AG04450 (cell line): ENCODE data around the gene TRPC4AP. TPM values are rescaled to one million over a fixed set of nuclear protein-coding genes. Genes with fewer than 3 reads are reported as not detected.

Source experiments
- CTCF ChIA-PET: fragments of 300-600, 350-600 bp; formaldehyde crosslinking; extraction: SDS; loops from one replicate; lab custom pipeline; 2022; ENCODE audit warnings: antibody characterized with exemption, inconsistent platforms; lab: Charles Lee
- POLR2A ChIA-PET: fragments of 350-600 bp; formaldehyde crosslinking; extraction: SDS; loops from one replicate; lab custom pipeline; 2021; ENCODE audit warnings: antibody characterized with exemption, inconsistent platforms; lab: Yijun Ruan, JAX
- DNase-seq: peaks from one replicate; pipeline ENCODE4 v3.0.0-alpha.2; 2011; ENCODE audit warnings: low read depth, low spot score
- H3K27ac ChIP-seq: one replicate; pipeline ENCODE4 v1.5.1; 2012; ENCODE audit warnings: low read depth, low read length, control low read depth
- H3K27me3 ChIP-seq: one replicate; pipeline ENCODE4 v1.6.0; 2012; ENCODE audit warnings: low read length; ENCODE audit not compliant: control insufficient read depth, insufficient read depth
- H3K4me3 ChIP-seq: 2 replicates; pipeline ENCODE4 v1.5.1; 2011; ENCODE audit warnings: mild to moderate bottlenecking, low read depth, low read length, control low read depth
- H3K9me3 ChIP-seq: 2 replicates; pipeline ENCODE4 v1.5.1; 2012; ENCODE audit warnings: low read length; ENCODE audit not compliant: control insufficient read depth, insufficient read depth
- polyA plus RNA-seq: library from polyadenylated mRNA; depleted of rRNA; stranded (reverse); fragments of >200 nt; gene quantifications from 2 replicates; pipeline ENCODE4 v1.2.3, GENCODE V29; 2011
- TF ChIP-seq, protein P1 (sequence below): IDR thresholded peaks from 2 replicates; pipeline ENCODE4 v1.5.1; 2011; ENCODE audit warnings: low read depth, low read length, control low read depth, inconsistent platforms

The TRPC4AP gene
- polyA plus RNA-seq, 1 experiment, result 85.4 TPM

DNA sequence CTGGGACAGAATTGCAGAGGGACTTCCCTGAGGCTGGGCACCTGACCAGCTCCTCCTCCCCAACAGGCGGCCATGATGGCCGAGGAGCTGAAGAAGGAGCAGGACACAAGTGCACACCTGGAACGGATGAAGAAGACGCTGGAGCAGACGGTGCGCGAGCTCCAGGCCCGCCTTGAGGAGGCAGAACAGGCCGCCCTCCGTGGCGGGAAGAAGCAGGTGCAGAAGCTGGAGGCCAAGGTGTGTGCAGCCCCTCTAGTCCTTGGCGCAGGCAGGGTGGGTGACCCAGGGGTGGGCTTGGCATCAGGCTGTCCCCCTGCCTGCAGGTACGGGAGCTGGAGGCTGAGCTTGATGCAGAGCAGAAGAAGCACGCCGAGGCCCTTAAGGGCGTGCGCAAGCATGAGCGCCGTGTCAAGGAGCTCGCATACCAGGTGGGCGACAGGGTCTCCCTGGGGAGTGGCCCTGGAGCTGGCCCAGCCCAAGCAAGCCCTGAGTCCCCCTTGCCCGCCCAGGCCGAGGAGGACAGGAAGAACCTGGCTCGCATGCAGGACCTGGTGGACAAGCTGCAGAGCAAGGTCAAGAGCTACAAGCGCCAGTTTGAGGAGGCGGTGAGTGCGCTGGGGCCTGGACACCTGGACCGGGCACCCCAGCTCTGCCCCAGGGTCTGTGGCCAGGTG, 91.5 kb downstream of the TRPC4AP start:
- Histone ChIP-seq H3K4me3 (no peak overlapping the region), H3K27me3 (no peaks in the 10 kb centered on the region), H3K9me3 (no peaks in the 10 kb centered on the region; the same call in 1 of the 2 replicates), H3K27ac (no peak overlapping the region)
- no peak for DNase-seq
- ChIA-PET CTCF (interaction anchor here (1.3 to 2.6 kb wide), 2 partner anchors 13 to 126 kb away, joined by 4 to 17 read pairs; no protein-coding TSS in a partner anchor), POLR2A (no interaction called here)
- TF ChIP-seq, protein P1, sequence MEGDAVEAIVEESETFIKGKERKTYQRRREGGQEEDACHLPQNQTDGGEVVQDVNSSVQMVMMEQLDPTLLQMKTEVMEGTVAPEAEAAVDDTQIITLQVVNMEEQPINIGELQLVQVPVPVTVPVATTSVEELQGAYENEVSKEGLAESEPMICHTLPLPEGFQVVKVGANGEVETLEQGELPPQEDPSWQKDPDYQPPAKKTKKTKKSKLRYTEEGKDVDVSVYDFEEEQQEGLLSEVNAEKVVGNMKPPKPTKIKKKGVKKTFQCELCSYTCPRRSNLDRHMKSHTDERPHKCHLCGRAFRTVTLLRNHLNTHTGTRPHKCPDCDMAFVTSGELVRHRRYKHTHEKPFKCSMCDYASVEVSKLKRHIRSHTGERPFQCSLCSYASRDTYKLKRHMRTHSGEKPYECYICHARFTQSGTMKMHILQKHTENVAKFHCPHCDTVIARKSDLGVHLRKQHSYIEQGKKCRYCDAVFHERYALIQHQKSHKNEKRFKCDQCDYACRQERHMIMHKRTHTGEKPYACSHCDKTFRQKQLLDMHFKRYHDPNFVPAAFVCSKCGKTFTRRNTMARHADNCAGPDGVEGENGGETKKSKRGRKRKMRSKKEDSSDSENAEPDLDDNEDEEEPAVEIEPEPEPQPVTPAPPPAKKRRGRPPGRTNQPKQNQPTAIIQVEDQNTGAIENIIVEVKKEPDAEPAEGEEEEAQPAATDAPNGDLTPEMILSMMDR, result no peak

DNA sequence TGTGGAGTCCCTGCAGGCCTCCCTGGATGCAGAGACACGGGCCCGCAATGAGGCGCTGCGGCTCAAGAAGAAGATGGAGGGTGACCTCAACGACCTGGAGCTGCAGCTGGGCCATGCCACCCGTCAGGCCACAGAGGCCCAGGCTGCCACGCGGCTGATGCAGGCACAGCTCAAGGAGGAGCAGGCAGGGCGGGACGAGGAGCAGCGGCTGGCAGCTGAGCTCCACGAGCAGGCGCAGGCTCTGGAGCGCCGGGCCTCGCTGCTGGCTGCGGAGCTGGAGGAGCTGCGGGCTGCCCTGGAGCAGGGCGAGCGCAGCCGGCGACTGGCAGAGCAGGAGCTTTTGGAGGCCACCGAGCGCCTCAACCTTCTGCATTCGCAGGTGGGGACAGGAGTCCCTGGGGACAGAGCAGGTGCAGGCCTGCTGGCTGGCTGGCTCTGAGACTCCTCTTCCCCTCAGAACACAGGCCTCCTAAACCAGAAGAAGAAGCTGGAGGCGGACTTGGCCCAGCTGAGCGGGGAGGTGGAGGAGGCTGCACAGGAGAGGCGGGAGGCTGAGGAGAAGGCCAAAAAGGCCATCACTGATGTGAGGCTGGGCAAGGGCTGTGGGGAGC, 92.2 kb downstream of the TRPC4AP start:
- H3K9me3 ChIP-seq, result no peaks in the 10 kb centered on the region; the same call in 1 of the 2 replicates
- no peak overlapping the region for H3K4me3 ChIP-seq
- CTCF ChIA-PET, result interaction anchor here (0.5 to 2.6 kb wide), 2 partner anchors 96 to 126 kb away, joined by 4 to 17 read pairs; no protein-coding TSS in a partner anchor
- TF ChIP-seq, protein P1, result no peak
- no peak overlapping the region for H3K27ac ChIP-seq
- DNase-seq, result no peak
- POLR2A ChIA-PET, result no interaction called here
- H3K27me3 ChIP-seq, result no peaks in the 10 kb centered on the region

DNA sequence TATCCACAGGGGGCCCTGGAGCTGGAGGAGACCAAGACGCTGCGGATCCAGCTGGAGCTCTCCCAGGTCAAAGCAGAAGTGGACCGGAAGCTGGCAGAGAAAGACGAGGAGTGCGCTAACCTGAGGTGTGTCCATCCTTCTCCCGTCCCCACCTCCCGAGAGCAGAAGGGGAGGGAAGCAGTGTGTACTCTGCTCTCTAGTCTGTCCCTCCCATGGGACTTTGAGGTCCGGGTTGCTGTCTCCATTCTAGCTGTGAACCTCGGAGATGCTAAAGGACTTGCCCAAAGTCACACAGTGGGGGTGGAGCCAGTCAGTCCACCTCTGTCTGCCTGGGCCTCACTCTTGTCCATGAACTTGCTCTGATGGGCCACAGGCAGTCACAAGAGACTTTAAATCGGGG, 92.8 kb downstream of the TRPC4AP start:
- no peaks in the 10 kb centered on the region for H3K27me3 ChIP-seq
- ChIA-PET CTCF (interaction anchor here (0.5 to 0.7 kb wide), 2 partner anchors 83 to 96 kb away, joined by 3 to 4 read pairs; no protein-coding TSS in a partner anchor), POLR2A (no interaction called here)
- H3K9me3 ChIP-seq, result no peaks in the 10 kb centered on the region; the same call in 1 of the 2 replicates
- TF ChIP-seq, protein P1, result no peak
- no peak overlapping the region for H3K4me3 ChIP-seq
- no peak overlapping the region for H3K27ac ChIP-seq
- DNase-seq, result no peak

DNA sequence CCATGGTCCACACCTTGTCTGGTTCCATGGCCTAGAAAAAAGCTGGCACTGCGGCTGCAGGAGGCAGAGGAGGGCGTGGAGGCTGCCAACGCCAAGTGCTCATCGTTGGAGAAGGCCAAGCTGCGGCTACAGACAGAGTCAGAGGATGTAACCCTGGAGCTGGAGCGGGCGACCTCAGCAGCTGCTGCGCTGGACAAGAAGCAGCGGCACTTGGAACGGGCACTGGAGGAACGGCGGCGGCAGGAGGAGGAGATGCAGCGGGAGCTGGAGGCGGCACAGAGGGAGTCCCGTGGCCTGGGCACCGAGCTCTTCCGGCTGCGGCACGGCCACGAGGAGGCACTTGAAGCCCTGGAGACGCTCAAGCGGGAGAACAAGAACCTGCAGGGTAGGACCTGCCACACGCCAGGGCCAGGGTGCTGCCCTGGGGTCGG, 93.6 kb downstream of the TRPC4AP start:
- Histone ChIP-seq H3K27ac (no peak overlapping the region), H3K4me3 (no peak overlapping the region), H3K9me3 (no peaks in the 10 kb centered on the region; the same call in 1 of the 2 replicates), H3K27me3 (no peaks in the 10 kb centered on the region)
- CTCF ChIA-PET, result interaction anchor here (1.3 kb wide), 1 partner anchor 125 kb away, joined by 6 read pairs; no protein-coding TSS in a partner anchor
- DNase-seq, result no peak
- TF ChIP-seq, protein P1, result no peak
- POLR2A ChIA-PET, result interaction anchor here (0.5 kb wide), 1 partner anchor 274 kb away, joined by 3 read pairs; no protein-coding TSS in a partner anchor
